BLaER1 treated with 17β-estradiol and CSF1 and Interleukin-3, amounts not matched to agents 10 nM and 100 nM (cell line): ENCODE data around the gene PELI2.
A peak's percentile ranks its signal among the peaks of the same experiment; 100 is the strongest.
"Not testable (repeated sequence)": the region's sequence is repeated elsewhere in the genome, so short reads cannot be mapped to it uniquely, and the experiment has no call there.

ENCODE experiments used
- H3K27ac ChIP-seq, 11 experiments: shearing (Covaris generic); formaldehyde crosslinking; 2 replicates each; pipeline ENCODE4 v1.8.1; 2022
- H3K27me3 ChIP-seq, 11 experiments: shearing (Covaris generic); formaldehyde crosslinking; 2 replicates each; pipeline ENCODE4 v1.8.1; 2022
- H3K36me3 ChIP-seq, 11 experiments: shearing (Covaris generic); formaldehyde crosslinking; 2 replicates each; pipeline ENCODE4 v1.8.1; 2022
- H3K4me1 ChIP-seq, 10 experiments: shearing (Covaris generic); formaldehyde crosslinking; 2 replicates each; pipeline ENCODE4 v1.8.1; 2022
- H3K4me2 ChIP-seq, 11 experiments: shearing (Covaris generic); formaldehyde crosslinking; 2 replicates each; pipeline ENCODE4 v1.8.1; 2022
- H3K4me3 ChIP-seq, 10 experiments: shearing (Covaris generic); formaldehyde crosslinking; 2 replicates each; pipeline ENCODE4 v1.8.1; 2022
- H3K9ac ChIP-seq, 11 experiments: shearing (Covaris generic); formaldehyde crosslinking; 2 replicates each; pipeline ENCODE4 v1.8.1; 2022
- H3K9me3 ChIP-seq, 11 experiments: shearing (Covaris generic); formaldehyde crosslinking; replicated peaks in 1 of 11; 2 replicates each; pipeline ENCODE4 v1.8.1; 2022
- H4K20me1 ChIP-seq, 11 experiments: shearing (Covaris generic); formaldehyde crosslinking; 2 replicates each; pipeline ENCODE4 v1.8.1; 2022
- Cebpa-rat ChIP-seq, 11 experiments: shearing (Covaris generic); IDR thresholded peaks; 2 replicates each; pipeline ENCODE4 v1.8.1; 2022

PELI2 gene

DNA sequence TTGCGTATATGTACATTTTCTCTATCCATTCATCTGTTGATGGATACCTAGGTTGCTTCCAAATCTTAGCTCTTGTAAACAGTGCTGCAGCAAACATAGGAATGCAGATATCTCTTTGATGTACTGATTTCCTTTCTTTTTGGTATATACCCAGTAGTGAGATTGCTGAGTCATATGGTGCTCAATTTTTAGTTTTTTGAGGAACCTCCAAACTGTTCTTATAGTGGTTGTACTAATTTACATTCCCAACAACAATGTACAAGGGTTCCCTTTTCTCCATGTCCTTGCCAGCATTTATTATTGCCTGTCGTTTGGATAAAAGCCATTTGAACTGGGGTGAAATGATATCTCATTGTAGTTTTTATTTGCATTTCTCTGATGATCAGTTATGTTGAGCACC is 44.3 kb downstream of the PELI2 start:
- Histone ChIP-seq H3K9me3 (peaks cover 47 to 96% (median 93%) of the 10 kb centered on the region in 11 experiments), H3K4me1 (peaks cover 0 to 14% (median 0%) of the 10 kb centered on the region in 10 experiments; a peak in 7 of 20 replicates), H3K36me3 (peaks cover 0 to 74% (median 52%) of the 10 kb centered on the region in 11 experiments; a peak in 18 of 22 replicates), H3K27me3 (no peaks in the 10 kb centered on the region), H3K9ac (no peak overlapping the region), H3K4me3 (no peak overlapping the region), H4K20me1 (peaks cover 0 to 22% (median 3%) of the 10 kb centered on the region in 11 experiments; a peak in 7 of 22 replicates), H3K4me2 (peak overlapping the region in 3 of 11 experiments; percentile 29 to 47 (median 40); a peak in 5 of 22 replicates), H3K27ac (no peak overlapping the region)
- TF ChIP-seq Cebpa-rat (IDR thresholded peaks at IDR 0.05), result no peak

DNA sequence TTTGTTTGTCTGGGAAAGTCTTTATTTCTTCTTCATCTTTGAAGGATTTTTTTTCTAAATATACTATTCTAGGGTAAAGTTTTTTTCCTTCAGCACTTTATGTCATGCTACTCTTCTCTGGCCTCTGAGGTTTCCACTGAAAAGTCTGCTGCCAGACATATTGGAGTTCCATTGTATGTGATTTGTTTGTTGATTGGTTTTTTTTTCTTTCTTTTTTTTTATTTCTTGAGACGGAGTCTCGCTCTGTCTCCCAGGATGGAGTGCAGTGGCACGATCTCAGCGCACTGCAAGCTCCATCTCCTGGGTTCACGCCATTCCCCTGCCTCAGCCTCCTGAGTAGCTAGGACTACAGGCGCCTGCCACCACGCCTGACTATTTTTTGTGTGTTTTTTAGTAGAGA is 48.4 kb downstream of the PELI2 start:
- peaks cover 2 to 19% (median 7%) of the 10 kb centered on the region in 10 experiments; a peak in 18 of 20 replicates for H3K4me1 ChIP-seq
- H3K27ac ChIP-seq, H3K27me3 ChIP-seq, H3K9ac ChIP-seq, H3K4me2 ChIP-seq, H3K4me3 ChIP-seq: not testable (repeated sequence)
- peaks cover 47 to 95% (median 83%) of the 10 kb centered on the region in 11 experiments for H3K9me3 ChIP-seq
- H3K36me3 ChIP-seq, result peaks cover 0 to 78% (median 53%) of the 10 kb centered on the region in 11 experiments; a peak in 18 of 22 replicates
- peaks cover 0 to 49% (median 16%) of the 10 kb centered on the region in 11 experiments; a peak in 12 of 22 replicates for H4K20me1 ChIP-seq

DNA sequence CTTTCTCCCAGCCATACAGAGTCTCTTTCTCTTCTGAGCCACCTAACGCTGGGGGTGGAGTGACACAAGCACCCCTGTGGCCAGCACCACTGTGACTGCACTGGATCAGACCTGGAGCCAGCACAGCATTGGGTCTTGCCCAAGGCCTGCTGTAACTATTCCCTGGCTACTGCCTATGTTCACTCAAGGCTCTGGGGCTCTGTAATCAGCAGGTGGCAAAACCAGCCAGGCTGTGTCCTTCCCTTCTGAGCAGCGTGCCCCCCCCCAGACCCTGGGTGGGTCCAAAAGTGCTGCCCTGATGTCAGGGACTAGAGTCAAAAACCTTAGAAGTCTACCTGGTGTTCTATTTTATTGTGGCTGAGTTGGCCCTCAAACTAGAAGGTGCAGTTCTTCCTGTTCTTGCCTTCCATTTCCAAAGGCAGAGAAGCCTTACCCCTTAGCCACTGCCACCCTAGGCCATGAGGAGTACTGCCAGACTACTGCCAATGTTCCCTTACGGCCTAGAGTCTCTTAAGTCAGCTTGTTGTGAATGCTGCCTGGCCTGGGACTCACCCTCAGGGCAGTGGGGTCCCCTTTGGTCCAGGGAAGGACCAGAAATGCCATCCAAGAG is 49.9 kb downstream of the PELI2 start:
- Histone ChIP-seq H3K4me3 (no peak overlapping the region), H3K9ac (no peak overlapping the region), H3K27ac (no peak overlapping the region), H4K20me1 (peaks cover 0 to 60% (median 21%) of the 10 kb centered on the region in 11 experiments; a peak in 13 of 22 replicates), H3K9me3 (peaks cover 42 to 93% (median 78%) of the 10 kb centered on the region in 11 experiments), H3K4me2 (no peak overlapping the region), H3K36me3 (peaks cover 0 to 74% (median 42%) of the 10 kb centered on the region in 11 experiments; a peak in 18 of 22 replicates), H3K4me1 (peaks cover 17 to 25% (median 20%) of the 10 kb centered on the region in 10 experiments), H3K27me3 (no peaks in the 10 kb centered on the region)
- no peak for TF ChIP-seq Cebpa-rat (IDR thresholded peaks at IDR 0.05)

DNA sequence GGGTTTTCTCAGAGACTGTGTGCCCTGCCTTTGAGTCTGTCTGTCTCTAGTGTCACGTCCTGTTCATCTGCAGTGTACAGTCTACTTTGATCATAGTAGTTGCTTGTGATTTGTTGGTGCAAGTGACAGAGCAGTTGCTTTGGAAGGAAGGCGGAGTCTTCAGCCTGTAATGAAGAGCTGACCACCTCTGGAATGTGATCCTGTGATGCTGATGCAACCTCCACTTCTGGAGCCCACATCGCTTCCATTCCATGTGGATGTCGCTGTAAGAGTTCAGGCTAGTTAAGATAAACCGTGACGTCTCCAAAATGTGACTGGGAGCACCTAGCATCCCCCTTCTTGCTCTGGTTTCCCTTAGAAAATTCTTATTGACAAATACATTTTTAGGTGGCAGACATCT is 51.8 kb downstream of the PELI2 start:
- no peak overlapping the region for H3K4me2 ChIP-seq
- H4K20me1 ChIP-seq, result peaks cover 0 to 77% (median 26%) of the 10 kb centered on the region in 11 experiments; a peak in 13 of 22 replicates
- no peak overlapping the region for H3K4me3 ChIP-seq
- peaks cover 25 to 31% (median 30%) of the 10 kb centered on the region in 10 experiments for H3K4me1 ChIP-seq
- H3K9me3 ChIP-seq, result peaks cover 32 to 93% (median 72%) of the 10 kb centered on the region in 11 experiments
- no peak for TF ChIP-seq Cebpa-rat (IDR thresholded peaks at IDR 0.05)
- no peak overlapping the region for H3K9ac ChIP-seq
- no peaks in the 10 kb centered on the region for H3K27me3 ChIP-seq
- no peak overlapping the region for H3K27ac ChIP-seq
- H3K36me3 ChIP-seq, result peaks cover 0 to 84% (median 53%) of the 10 kb centered on the region in 11 experiments; a peak in 20 of 22 replicates

- H4K20me1 ChIP-seq, result peaks cover 0 to 87% (median 32%) of the 10 kb centered on the region in 11 experiments; a peak in 13 of 22 replicates
- peaks cover 27 to 34% (median 30%) of the 10 kb centered on the region in 10 experiments for H3K4me1 ChIP-seq
- TF ChIP-seq Cebpa-rat (IDR thresholded peaks at IDR 0.05), result no peak
- H3K27ac ChIP-seq, result peak overlapping the region in 2 of 11 experiments; percentile 42 to 62; a peak in 2 of 22 replicates
- no peak overlapping the region for H3K9ac ChIP-seq
- H3K36me3 ChIP-seq, result peaks cover 0 to 86% (median 50%) of the 10 kb centered on the region in 11 experiments; a peak in 20 of 22 replicates
- no peak overlapping the region for H3K4me3 ChIP-seq
- H3K9me3 ChIP-seq, result peaks cover 23 to 87% (median 62%) of the 10 kb centered on the region in 11 experiments
- H3K4me2 ChIP-seq, result peak overlapping the region in 3 of 11 experiments; percentile 60 to 84 (median 60); a peak in 7 of 22 replicates
- no peaks in the 10 kb centered on the region for H3K27me3 ChIP-seq
These were observed 52.7 kb downstream of the PELI2 start for GRCh38 chr14:56170877-56171422.

DNA sequence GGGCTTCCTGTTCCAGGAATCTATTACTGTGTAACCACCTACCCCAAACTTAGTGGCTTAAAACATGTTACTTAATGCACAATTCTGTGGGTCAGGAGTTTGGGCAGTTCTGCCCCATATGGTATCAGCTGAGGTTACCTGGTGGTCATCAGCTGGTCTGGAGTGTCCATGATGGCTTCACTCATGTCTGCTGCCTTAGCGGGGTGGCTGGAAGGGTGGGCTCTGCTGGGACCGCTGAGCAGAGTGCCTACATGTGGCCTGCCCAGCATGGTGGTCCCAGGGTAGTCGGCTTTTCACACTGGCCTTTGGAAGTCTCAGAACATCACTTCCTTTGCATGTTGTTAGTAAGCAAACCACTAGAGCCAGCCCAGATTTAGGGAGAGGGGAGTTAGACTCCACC is 53.9 kb downstream of the PELI2 start:
- Histone ChIP-seq H3K36me3 (peaks cover 0 to 82% (median 50%) of the 10 kb centered on the region in 11 experiments; a peak in 19 of 22 replicates), H3K4me1 (peaks cover 27 to 41% (median 31%) of the 10 kb centered on the region in 10 experiments), H3K27me3 (no peaks in the 10 kb centered on the region), H3K4me3 (no peak overlapping the region), H4K20me1 (peaks cover 0 to 94% (median 35%) of the 10 kb centered on the region in 11 experiments; a peak in 14 of 22 replicates), H3K4me2 (peak overlapping the region; percentile 51 to 84 (median 60); a peak in 21 of 22 replicates), H3K9me3 (peaks cover 12 to 81% (median 51%) of the 10 kb centered on the region in 11 experiments), H3K9ac (peak overlapping the region in 2 of 11 experiments; percentile 21 to 43; a peak in 2 of 22 replicates), H3K27ac (peak overlapping the region in 10 of 11 experiments; percentile 19 to 76 (median 62); a peak in 18 of 22 replicates)
- no peak for TF ChIP-seq Cebpa-rat (IDR thresholded peaks at IDR 0.05)

DNA sequence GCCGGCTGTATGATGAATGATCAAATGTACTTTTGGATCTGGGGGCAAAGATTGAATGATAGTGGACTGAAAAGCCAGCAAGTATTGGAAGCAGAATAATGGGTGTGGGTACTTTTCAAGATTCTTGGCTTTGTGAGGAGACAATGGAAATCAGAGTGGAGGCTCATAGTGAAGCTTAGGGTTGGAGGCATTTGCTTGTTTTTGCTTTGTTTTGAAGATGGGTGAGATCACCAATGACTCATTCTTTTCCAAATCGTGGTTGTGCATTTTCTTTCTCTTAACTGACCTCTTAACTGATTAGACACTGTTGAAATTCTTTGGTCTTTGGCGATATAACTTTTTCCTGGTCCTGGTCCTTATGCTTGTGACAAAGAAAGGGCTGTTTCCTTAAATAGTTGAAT is 54.4 kb downstream of the PELI2 start:
- H3K9ac ChIP-seq, result peak overlapping the region in 3 of 11 experiments; percentile 15 to 43 (median 21); a peak in 3 of 22 replicates
- peak overlapping the region; percentile 51 to 84 (median 60) for H3K4me2 ChIP-seq
- H3K4me1 ChIP-seq, result peaks cover 27 to 41% (median 31%) of the 10 kb centered on the region in 10 experiments
- peaks cover 0 to 98% (median 40%) of the 10 kb centered on the region in 11 experiments; a peak in 14 of 22 replicates for H4K20me1 ChIP-seq
- peak overlapping the region in 10 of 11 experiments; percentile 43 to 76 (median 62); a peak in 19 of 22 replicates for H3K27ac ChIP-seq
- H3K4me3 ChIP-seq, result no peak overlapping the region
- H3K9me3 ChIP-seq, result peaks cover 10 to 77% (median 46%) of the 10 kb centered on the region in 11 experiments; a peak in 21 of 22 replicates
- H3K27me3 ChIP-seq, result no peaks in the 10 kb centered on the region
- no peak for TF ChIP-seq Cebpa-rat (IDR thresholded peaks at IDR 0.05)
- peaks cover 0 to 77% (median 49%) of the 10 kb centered on the region in 11 experiments; a peak in 19 of 22 replicates for H3K36me3 ChIP-seq

- H3K4me3 ChIP-seq, result no peak overlapping the region; a peak in 1 of 20 replicates
- H3K9me3 ChIP-seq, result peaks cover 10 to 68% (median 41%) of the 10 kb centered on the region in 11 experiments; a peak in 19 of 22 replicates
- 0 out of 22 replicates have a peak overlapping the region, but pooled peaks of 1 of the 11 experiments have one; percentile 15 for H3K9ac ChIP-seq
- H3K4me1 ChIP-seq, result peaks cover 30 to 44% (median 35%) of the 10 kb centered on the region in 10 experiments
- peak overlapping the region; percentile 51 to 84 (median 60); a peak in 21 of 22 replicates for H3K4me2 ChIP-seq
- no peaks in the 10 kb centered on the region for H3K27me3 ChIP-seq
- H3K36me3 ChIP-seq, result peaks cover 3 to 75% (median 44%) of the 10 kb centered on the region in 11 experiments; a peak in 20 of 22 replicates
- TF ChIP-seq Cebpa-rat (IDR thresholded peaks at IDR 0.05), result no peak
- peak overlapping the region in 10 of 11 experiments; percentile 43 to 76 (median 62); a peak in 17 of 22 replicates for H3K27ac ChIP-seq
- H4K20me1 ChIP-seq, result peaks cover 0 to 98% (median 36%) of the 10 kb centered on the region in 11 experiments; a peak in 14 of 22 replicates
These were observed 55.2 kb downstream of the PELI2 start for GRCh38 chr14:56173365-56173922.
